Neural crest cell (in vitro differentiated cells): ENCODE measurements around the gene PELI3. TPM values are rescaled to one million over a fixed set of nuclear protein-coding genes. Genes with fewer than 3 reads are reported as not detected.
A peak's percentile ranks its signal among the peaks of the same experiment; 100 is the strongest.

Source experiments
- DNase-seq: peaks from one replicate; pipeline ENCODE4 v3.0.0; 2021; ENCODE audit warnings: low read depth, mixed read lengths, low spot score
- H3K27ac Mint-ChIP-seq: one replicate; pipeline ENCODE4 v1.8.0; 2021; ENCODE audit warnings: mild to moderate bottlenecking, mixed read lengths; ENCODE audit not compliant: unreplicated experiment
- H3K27me3 Mint-ChIP-seq: 2 replicates; pipeline ENCODE4 v1.8.0; 2021; ENCODE audit warnings: low read depth, mild to moderate bottlenecking, mixed read lengths
- H3K36me3 Mint-ChIP-seq: 2 replicates; pipeline ENCODE4 v1.8.0; 2021; ENCODE audit warnings: low read depth, mild to moderate bottlenecking, mixed read lengths
- H3K4me1 Mint-ChIP-seq: 2 replicates; pipeline ENCODE4 v1.8.0; 2021; ENCODE audit warnings: mixed read lengths
- H3K4me3 Mint-ChIP-seq: one replicate; pipeline ENCODE4 v1.8.0; 2021; ENCODE audit warnings: mild to moderate bottlenecking, mixed read lengths
- H3K9me3 Mint-ChIP-seq: 2 replicates; pipeline ENCODE4 v1.8.0; 2021; ENCODE audit warnings: mixed read lengths
- CTCF ChIP-seq: fragments of 200-600 bp; sonication (generic); conservative IDR thresholded peaks from 2 replicates; pipeline ENCODE4 v1.5.0; 2021; ENCODE audit warnings: antibody characterized with exemption, mild to moderate bottlenecking
- long read RNA-seq: library from polyadenylated mRNA; unstranded; transcript quantifications from one replicate; pipeline ENCODE4 v2.0.0, GENCODE V29; 2020
- total RNA-seq: library from RNA; stranded (reverse); gene quantifications from 2 replicates; pipeline ENCODE4 v1.2.1, GENCODE V29; 2021

PELI3 gene, protein sequence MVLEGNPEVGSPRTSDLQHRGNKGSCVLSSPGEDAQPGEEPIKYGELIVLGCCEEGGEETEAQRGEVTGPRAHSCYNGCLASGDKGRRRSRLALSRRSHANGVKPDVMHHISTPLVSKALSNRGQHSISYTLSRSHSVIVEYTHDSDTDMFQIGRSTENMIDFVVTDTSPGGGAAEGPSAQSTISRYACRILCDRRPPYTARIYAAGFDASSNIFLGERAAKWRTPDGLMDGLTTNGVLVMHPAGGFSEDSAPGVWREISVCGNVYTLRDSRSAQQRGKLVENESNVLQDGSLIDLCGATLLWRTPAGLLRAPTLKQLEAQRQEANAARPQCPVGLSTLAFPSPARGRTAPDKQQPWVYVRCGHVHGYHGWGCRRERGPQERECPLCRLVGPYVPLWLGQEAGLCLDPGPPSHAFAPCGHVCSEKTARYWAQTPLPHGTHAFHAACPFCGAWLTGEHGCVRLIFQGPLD
- total RNA-seq, result 13.3 and 13.6 TPM in 2 replicates
- long read RNA-seq, result 0 reads

- peak within 1 kb of the TSS; percentile 71 for H3K27ac Mint-ChIP-seq
- peaks cover 41% of the 10 kb centered on the region for H3K4me1 Mint-ChIP-seq
- H3K9me3 Mint-ChIP-seq, result peaks cover 6% of the 10 kb centered on the region
- TF ChIP-seq CTCF, result no peak
- DNase-seq, result peak; percentile 92
- H3K27me3 Mint-ChIP-seq, result peaks cover 11% of the 10 kb centered on the region
- H3K36me3 Mint-ChIP-seq, result peaks cover 3% of the 10 kb centered on the region
- peak within 1 kb of the TSS; percentile 93 for H3K4me3 Mint-ChIP-seq
These were observed at the start of gene PELI3 for GRCh38 chr11:66466225-66467033. Gene PELI3 (plus strand): TSS chr11:66466905. CDS start chr11:66468129, 1,224 bp downstream.

DNA sequence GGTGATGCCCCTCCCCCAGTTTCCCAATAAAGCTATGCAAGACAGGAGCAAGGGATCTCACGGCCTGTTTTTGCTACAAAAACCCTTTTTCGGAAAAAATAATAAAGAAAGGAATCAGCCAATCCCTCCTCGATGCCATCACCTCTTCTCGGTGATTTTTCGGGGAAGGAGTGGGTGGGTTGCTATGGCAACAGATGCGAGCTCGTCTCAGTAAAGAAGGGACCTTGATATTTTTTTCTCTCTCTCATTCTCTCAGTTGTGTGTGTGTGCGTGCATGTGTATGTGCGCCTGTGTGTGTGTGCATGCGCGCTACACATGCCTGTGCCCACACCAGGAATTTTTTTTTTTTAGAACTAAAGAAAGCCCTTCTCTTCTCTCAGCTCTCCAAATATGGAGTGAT lies 49.7 kb upstream of the PELI3 start:
- H3K27ac Mint-ChIP-seq, result no peak overlapping the region
- DNase-seq, result no peak
- H3K27me3 Mint-ChIP-seq, result peaks cover 62% of the 10 kb centered on the region
- H3K4me3 Mint-ChIP-seq, result no peak overlapping the region
- TF ChIP-seq CTCF, result no peak
- H3K9me3 Mint-ChIP-seq, result no peaks in the 10 kb centered on the region
- H3K36me3 Mint-ChIP-seq, result no peaks in the 10 kb centered on the region
- peaks cover 30% of the 10 kb centered on the region for H3K4me1 Mint-ChIP-seq

DNA sequence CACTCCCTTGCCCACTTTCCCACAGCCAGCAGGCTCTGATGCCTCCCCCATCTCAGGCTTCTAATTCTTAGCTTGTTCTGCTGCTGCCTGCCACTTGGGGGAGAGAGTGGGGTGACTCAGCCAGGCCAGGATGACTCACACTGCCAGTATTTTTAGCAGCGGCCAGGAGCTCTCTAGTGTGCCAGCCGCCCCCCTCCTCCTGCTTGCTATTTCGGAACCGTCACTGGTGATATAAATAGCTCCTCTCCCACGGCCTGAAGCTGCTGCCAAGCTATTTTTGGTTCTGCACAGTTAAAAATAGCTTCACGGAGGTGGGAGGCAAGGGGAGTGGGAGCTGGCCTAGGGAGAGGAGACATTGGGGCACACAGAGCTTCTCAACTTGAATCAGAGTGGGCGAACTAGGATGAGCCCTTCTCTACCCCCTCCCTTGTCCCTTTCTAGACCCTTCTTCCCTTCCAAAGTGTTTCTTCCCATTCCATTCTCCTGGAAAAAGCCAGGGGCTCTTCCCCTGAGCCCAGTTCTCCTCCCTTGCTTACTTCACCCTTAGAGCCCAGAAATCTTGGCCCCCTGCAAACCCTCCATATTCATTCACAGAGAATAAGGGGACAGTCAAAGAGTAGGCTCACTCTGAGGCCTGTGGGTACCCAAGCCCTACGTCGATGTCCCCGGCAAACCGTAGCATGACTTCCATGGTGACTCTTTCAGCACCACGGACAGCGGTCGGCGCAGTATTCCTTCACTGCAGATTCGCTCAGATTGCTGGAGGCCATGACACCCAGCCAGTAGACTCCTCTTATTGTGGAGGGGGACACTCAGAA lies 48.3 kb upstream of the PELI3 start:
- peak overlapping the region; percentile 42 for H3K4me3 Mint-ChIP-seq
- peaks cover 2% of the 10 kb centered on the region for H3K36me3 Mint-ChIP-seq
- DNase-seq, result peak; percentile 91
- no peaks in the 10 kb centered on the region for H3K9me3 Mint-ChIP-seq
- H3K27me3 Mint-ChIP-seq, result peaks cover 68% of the 10 kb centered on the region
- no peak for TF ChIP-seq CTCF
- no peak overlapping the region for H3K27ac Mint-ChIP-seq
- peaks cover 30% of the 10 kb centered on the region for H3K4me1 Mint-ChIP-seq

GRCh38 chr11:66418986-66419308 lies 47.8 kb upstream of the PELI3 start:
- H3K9me3 Mint-ChIP-seq, result no peaks in the 10 kb centered on the region
- peaks cover 2% of the 10 kb centered on the region for H3K36me3 Mint-ChIP-seq
- H3K27me3 Mint-ChIP-seq, result peaks cover 68% of the 10 kb centered on the region
- no peak overlapping the region for H3K27ac Mint-ChIP-seq
- peaks cover 30% of the 10 kb centered on the region for H3K4me1 Mint-ChIP-seq
- no peak for DNase-seq
- no peak for TF ChIP-seq CTCF
- peak overlapping the region; percentile 42 for H3K4me3 Mint-ChIP-seq

DNA sequence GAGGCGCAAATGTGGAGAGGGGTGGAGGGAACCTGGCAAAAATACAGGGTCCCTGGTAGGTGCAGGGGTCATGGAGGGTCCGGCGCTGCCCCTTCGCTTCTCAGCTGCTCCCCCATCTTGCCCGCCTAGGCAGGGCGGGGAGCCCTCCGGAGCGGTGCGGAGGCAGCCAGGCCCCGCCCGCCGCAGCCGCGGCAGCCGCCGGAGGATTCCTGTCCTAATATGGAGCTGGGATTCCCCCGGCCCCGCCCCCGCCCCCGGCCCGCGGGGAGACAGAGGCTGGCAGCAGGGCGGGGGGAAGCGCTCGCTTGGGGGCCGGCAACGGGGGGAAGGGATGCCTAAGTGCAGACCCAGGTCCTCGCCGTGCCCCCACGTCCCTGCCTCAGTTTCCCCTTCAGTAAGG lies 46.9 kb upstream of the PELI3 start:
- peaks cover 30% of the 10 kb centered on the region for H3K4me1 Mint-ChIP-seq
- no peak for DNase-seq
- no peak overlapping the region for H3K27ac Mint-ChIP-seq
- H3K4me3 Mint-ChIP-seq, result no peak overlapping the region
- H3K9me3 Mint-ChIP-seq, result no peaks in the 10 kb centered on the region
- H3K27me3 Mint-ChIP-seq, result peaks cover 65% of the 10 kb centered on the region
- no peak for TF ChIP-seq CTCF
- H3K36me3 Mint-ChIP-seq, result peaks cover 2% of the 10 kb centered on the region
